IMR-90 (cell line): ENCODE data around the gene APCDD1L. TPM values are rescaled to one million over a fixed set of nuclear protein-coding genes. Genes with fewer than 3 reads are reported as not detected.

Experiments
- ATAC-seq: fragments of 200-7000 bp; cut with Tn5 transposase; 2 replicates; pipeline ENCODE4 v1.9.1; 2020; ENCODE audit warnings: low read depth, mild to moderate bottlenecking, moderate library complexity
- BruUV-seq: library from RNA; stranded (reverse); fragments of 400-500 nt; replicated peaks from 2 replicates; lab custom pipeline; 2021; lab: Mats Ljungman, UMichigan
- CTCF ChIA-PET: fragments of 300-600 bp; formaldehyde crosslinking; extraction: SDS; loops from one replicate; lab custom pipeline; 2021; ENCODE audit warnings: antibody characterized with exemption; lab: Yijun Ruan, JAX
- POLR2A ChIA-PET: fragments of 300-600 bp; sonication (Branson Sonifier 250); formaldehyde crosslinking; loops from one replicate; lab custom pipeline; 2022; ENCODE audit warnings: antibody characterized with exemption; ENCODE audit not compliant: unreplicated experiment; lab: Charles Lee
- DNase-seq: peaks from one replicate; pipeline ENCODE4 v3.0.0; 2013
- H2AFZ ChIP-seq: replicated peaks from 2 replicates; pipeline ENCODE3; 2013; ENCODE audit warnings: low read length, mild to moderate bottlenecking; ENCODE audit not compliant: poor library complexity
- H2AK5ac ChIP-seq: 2 replicates; pipeline ENCODE4 v1.6.1; 2013; ENCODE audit warnings: low read depth, low read length, inconsistent platforms
- H2AK9ac ChIP-seq: replicated peaks from 2 replicates; pipeline ENCODE3; 2013; ENCODE audit warnings: mild to moderate bottlenecking, low read depth, low read length, moderate library complexity; ENCODE audit not compliant: poor library complexity
- H2BK120ac ChIP-seq: 2 replicates; pipeline ENCODE4 v1.6.1; 2013; ENCODE audit warnings: low read depth, low read length, inconsistent platforms
- H2BK15ac ChIP-seq: 3 replicates; pipeline ENCODE4 v1.6.1; 2013; ENCODE audit warnings: low read depth, low read length, inconsistent platforms
- H2BK20ac ChIP-seq: 2 replicates; pipeline ENCODE4 v1.6.1; 2013; ENCODE audit warnings: low read depth, mild to moderate bottlenecking, inconsistent platforms, low read length, moderate library complexity
- H2BK5ac ChIP-seq: 2 replicates; pipeline ENCODE4 v1.6.1; 2013; ENCODE audit warnings: mild to moderate bottlenecking, low read depth, low read length, inconsistent platforms; ENCODE audit not compliant: poor library complexity, severe bottlenecking
- H3K14ac ChIP-seq: replicated peaks from 2 replicates; pipeline ENCODE4 v1.6.1; 2013; ENCODE audit warnings: low read depth, low read length, inconsistent platforms
- H3K18ac ChIP-seq: 2 replicates; pipeline ENCODE4 v1.6.1; 2013; ENCODE audit warnings: low read depth, low read length, control low read depth
- H3K23ac ChIP-seq: 2 replicates; pipeline ENCODE4 v1.6.1; 2013; ENCODE audit warnings: low read depth, low read length, inconsistent platforms
- H3K27ac ChIP-seq: 2 replicates; pipeline ENCODE4 v1.5.1; 2013; ENCODE audit warnings: mild to moderate bottlenecking, control low read depth, low read length; ENCODE audit not compliant: insufficient read depth
- H3K27me3 ChIP-seq: 2 replicates; pipeline ENCODE4 v1.6.1; 2013; ENCODE audit warnings: low read length; ENCODE audit not compliant: control insufficient read depth, insufficient read depth
- H3K36me3 ChIP-seq: 2 replicates; pipeline ENCODE4 v1.6.1; 2013; ENCODE audit warnings: low read length, mixed read lengths; ENCODE audit not compliant: control insufficient read depth, insufficient read depth
- H3K4ac ChIP-seq: 2 replicates; pipeline ENCODE4 v1.6.1; 2013; ENCODE audit warnings: low read depth, low read length, inconsistent platforms
- H3K4me1 ChIP-seq: 2 replicates; pipeline ENCODE4 v1.6.1; 2013; ENCODE audit warnings: low read length, mixed read lengths; ENCODE audit not compliant: control insufficient read depth, insufficient read depth
- H3K4me2 ChIP-seq: 2 replicates; pipeline ENCODE4 v1.6.1; 2013; ENCODE audit warnings: low read depth, mild to moderate bottlenecking, control low read depth, low read length, moderate library complexity
- H3K4me3 ChIP-seq: 2 replicates; pipeline ENCODE4 v1.5.1; 2013; ENCODE audit warnings: low read depth, mild to moderate bottlenecking, control low read depth, low read length, moderate library complexity; ENCODE audit not compliant: insufficient read depth
- H3K56ac ChIP-seq: 2 replicates; pipeline ENCODE4 v1.6.1; 2013; ENCODE audit warnings: low read length, inconsistent platforms; ENCODE audit not compliant: insufficient read depth; ENCODE audit errors: extremely low read depth
- H3K79me1 ChIP-seq, 2 experiments: 2 replicates each; pipeline ENCODE4 v1.6.1; 2013; ENCODE audit warnings: low read length in 2 of 2, inconsistent platforms in 1 of 2, low read depth in 1 of 2
- H3K9ac ChIP-seq: 2 replicates; pipeline ENCODE4 v1.6.1; 2013; ENCODE audit warnings: low read depth, low read length, control low read depth
- H3K9me1 ChIP-seq: 2 replicates; pipeline ENCODE4 v1.6.1; 2013; ENCODE audit warnings: low read length, inconsistent platforms; ENCODE audit not compliant: insufficient read depth
- H3K9me3 ChIP-seq: 2 replicates; pipeline ENCODE4 v1.6.1; 2013; ENCODE audit warnings: low read length; ENCODE audit not compliant: control insufficient read depth, insufficient read depth
- H4K20me1 ChIP-seq: 2 replicates; pipeline ENCODE4 v1.6.1; 2013; ENCODE audit warnings: low read length, inconsistent platforms; ENCODE audit not compliant: insufficient read depth
- H4K5ac ChIP-seq: 2 replicates; pipeline ENCODE4 v1.6.1; 2013; ENCODE audit warnings: mild to moderate bottlenecking, low read depth, low read length, control low read depth
- H4K8ac ChIP-seq, 2 experiments: 2 replicates each; pipeline ENCODE4 v1.6.1; 2013; ENCODE audit warnings: low read depth in 2 of 2, low read length in 2 of 2, control low read depth in 1 of 2, inconsistent platforms in 1 of 2
- H4K91ac ChIP-seq: 2 replicates; pipeline ENCODE4 v1.6.1; 2013; ENCODE audit warnings: low read depth, low read length, inconsistent platforms; ENCODE audit not compliant: insufficient read depth
- BHLHE40 ChIP-seq: fragments of 150-350 bp; IDR thresholded peaks from 2 replicates; pipeline ENCODE4 v1.6.1; 2016; ENCODE audit warnings: mild to moderate bottlenecking, low read depth, low read length
- CEBPB ChIP-seq: IDR thresholded peaks from 2 replicates; pipeline ENCODE4 v1.6.1; 2012; ENCODE audit warnings: low read depth, low read length, improper control_type of control experiment
- CHD1 ChIP-seq: IDR thresholded peaks from 2 replicates; pipeline ENCODE4 v1.6.1; 2012; ENCODE audit warnings: low read depth, low read length, improper control_type of control experiment
- FOS ChIP-seq: fragments of 150-350 bp; IDR thresholded peaks from 2 replicates; pipeline ENCODE4 v1.6.1; 2016; ENCODE audit warnings: low read depth, low read length
- MXI1 ChIP-seq: IDR thresholded peaks from 2 replicates; pipeline ENCODE4 v1.6.1; 2012; ENCODE audit warnings: low read depth, mild to moderate bottlenecking, low read length, moderate library complexity, borderline replicate concordance
- NFE2L2 ChIP-seq: fragments of 150-350 bp; IDR thresholded peaks from 2 replicates; pipeline ENCODE4 v1.6.1; 2016; ENCODE audit warnings: low read depth, mild to moderate bottlenecking, low read length
- RAD21 ChIP-seq: IDR thresholded peaks from 2 replicates; pipeline ENCODE4 v1.6.1; 2012; ENCODE audit warnings: low read length, improper control_type of control experiment
- RFX5 ChIP-seq: IDR thresholded peaks from 2 replicates; pipeline ENCODE4 v1.8.0; 2012; ENCODE audit warnings: low read depth, mild to moderate bottlenecking, low read length, moderate library complexity
- SMC3 ChIP-seq: fragments of 150-350 bp; IDR thresholded peaks from 2 replicates; pipeline ENCODE4 v1.6.1; 2016; ENCODE audit warnings: low read depth, mild to moderate bottlenecking, antibody characterized with exemption, low read length, moderate library complexity
- WGBS, 2 experiments: methylation state at CpG; one replicate each; pipeline versions ENCODE4 v1.1.5 to v1.1.7; 2013; ENCODE audit warnings: missing lambda C conversion rate in 2 of 2; ENCODE audit not compliant: insufficient read length in 1 of 2; ENCODE audit errors: extremely low coverage in 2 of 2; 5-methylcytosine and 5-hydroxymethylcytosine counted together
- dilution Hi-C: fragments of 300-500 bp; cut with HindIII; formaldehyde crosslinking; loops from one replicate; pipeline ENCODE4 v1.14.3; 2018; ENCODE audit warnings: low sequenced_read_pairs; ENCODE audit not compliant: unreplicated experiment
- in situ Hi-C: fragments of 300-500 bp; cut with MboI; formaldehyde crosslinking; loops from 3 replicates; pipeline ENCODE4 v1.14.3; 2019; ENCODE audit warnings: low sequenced_read_pairs, inconsistent platforms, mixed read lengths
- intact Hi-C: fragments of 100-400 bp; cut with micrococcal nuclease; formaldehyde crosslinking; loops from 2 replicates; pipeline ENCODE4 v1.10.0; 2022
- polyA plus RNA-seq, 3 experiments: library from polyadenylated mRNA; depleted of rRNA; stranded (reverse); fragments of >200 nt; gene quantifications; 2 replicates each; pipeline ENCODE4 v1.2.3, GENCODE V29; 2012; ENCODE audit warnings: low replicate concordance in 1 of 3
- total RNA-seq: library from RNA; depleted of rRNA; stranded (reverse); fragments of >200 nt; gene quantifications from 2 replicates; pipeline ENCODE4 v1.2.3, GENCODE V29; 2012
- TF ChIP-seq, protein P1 (sequence below): fragments of 150-350 bp; IDR thresholded peaks from 2 replicates; pipeline ENCODE4 v1.6.1; 2016; ENCODE audit warnings: low read depth, mild to moderate bottlenecking, low read length, moderate library complexity, borderline replicate concordance
- TF ChIP-seq, protein P2 (sequence below): fragments of 150-350 bp; IDR thresholded peaks from 2 replicates; pipeline ENCODE4 v1.6.1; 2017; ENCODE audit warnings: mild to moderate bottlenecking, antibody characterized with exemption, low read length, low read depth
- TF ChIP-seq, protein P3 (sequence below): conservative IDR thresholded peaks from 2 replicates; pipeline ENCODE4 v1.5.1; 2012; ENCODE audit warnings: mild to moderate bottlenecking, low read depth, low read length, improper control_type of control experiment

APCDD1L gene
- total and polyA plus RNA-seq, 2 of the 4 experiments (the other 2 are of a cell fraction) = 2.5 to 18.3 TPM

DNA sequence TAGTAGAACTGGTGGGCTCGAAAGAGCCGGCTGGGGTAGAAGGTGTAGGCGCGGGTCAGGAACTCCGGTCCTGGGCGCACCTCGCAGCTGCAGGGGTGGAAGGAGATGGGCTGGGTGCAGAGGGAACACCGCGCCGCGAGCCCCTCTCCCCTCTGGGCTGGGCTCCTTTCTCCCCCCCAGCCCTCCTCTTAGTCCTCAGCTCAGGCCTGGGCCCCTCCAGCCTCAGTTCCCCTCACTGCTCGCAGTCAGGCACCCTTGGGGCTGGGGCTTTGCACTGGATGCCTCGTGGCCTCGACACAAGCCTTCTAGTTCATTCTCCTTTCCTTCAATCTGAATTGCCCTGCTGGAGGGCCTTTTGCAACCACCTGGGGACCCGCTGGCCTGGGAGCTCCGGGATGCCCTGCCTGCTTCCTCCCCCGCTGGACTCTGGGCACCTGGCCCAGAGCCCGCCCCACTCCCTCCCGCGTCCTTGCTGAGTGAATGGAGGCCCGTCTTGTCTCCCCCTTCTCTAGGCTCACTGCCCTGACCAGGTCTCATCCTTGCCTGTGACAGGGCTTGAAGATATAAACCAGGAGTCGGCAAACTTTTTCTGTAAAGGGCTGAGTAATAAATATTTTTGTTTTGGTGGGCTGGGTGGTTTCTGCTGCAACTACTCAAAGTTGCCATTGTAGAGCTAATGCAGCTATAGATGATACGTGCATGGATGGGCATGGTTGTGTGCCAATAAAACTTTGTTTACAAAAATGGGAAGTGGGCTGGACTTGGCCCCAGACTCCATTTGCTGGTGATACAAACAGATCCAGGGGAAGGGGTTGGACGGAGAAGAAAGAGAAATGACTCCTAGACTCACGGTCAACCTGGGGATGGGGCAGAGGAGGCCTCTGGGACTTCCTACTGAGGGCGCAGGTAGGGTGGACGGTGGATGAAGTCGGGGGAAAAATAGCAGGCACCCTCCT, 47.3 kb downstream of the APCDD1L start:
- H4K91ac ChIP-seq = no peak overlapping the region
- H2AFZ ChIP-seq = no peak overlapping the region
- H3K23ac ChIP-seq = no peak overlapping the region
- no peak overlapping the region for H2BK15ac ChIP-seq
- no peaks in the 10 kb centered on the region; the same call in 1 of the 2 replicates for H3K4me1 ChIP-seq
- intact Hi-C loops = no loop called here
- H3K4me2 ChIP-seq = no peak overlapping the region
- TF ChIP-seq, protein P1, sequence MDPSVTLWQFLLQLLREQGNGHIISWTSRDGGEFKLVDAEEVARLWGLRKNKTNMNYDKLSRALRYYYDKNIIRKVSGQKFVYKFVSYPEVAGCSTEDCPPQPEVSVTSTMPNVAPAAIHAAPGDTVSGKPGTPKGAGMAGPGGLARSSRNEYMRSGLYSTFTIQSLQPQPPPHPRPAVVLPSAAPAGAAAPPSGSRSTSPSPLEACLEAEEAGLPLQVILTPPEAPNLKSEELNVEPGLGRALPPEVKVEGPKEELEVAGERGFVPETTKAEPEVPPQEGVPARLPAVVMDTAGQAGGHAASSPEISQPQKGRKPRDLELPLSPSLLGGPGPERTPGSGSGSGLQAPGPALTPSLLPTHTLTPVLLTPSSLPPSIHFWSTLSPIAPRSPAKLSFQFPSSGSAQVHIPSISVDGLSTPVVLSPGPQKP = no peak
- TF ChIP-seq SMC3 (no peak), MXI1 (no peak), CHD1 (no peak), BHLHE40 (no peak), RAD21 (no peak), FOS (no peak), CEBPB (no peak), NFE2L2 (no peak), RFX5 (no peak)
- TF ChIP-seq, protein P2, sequence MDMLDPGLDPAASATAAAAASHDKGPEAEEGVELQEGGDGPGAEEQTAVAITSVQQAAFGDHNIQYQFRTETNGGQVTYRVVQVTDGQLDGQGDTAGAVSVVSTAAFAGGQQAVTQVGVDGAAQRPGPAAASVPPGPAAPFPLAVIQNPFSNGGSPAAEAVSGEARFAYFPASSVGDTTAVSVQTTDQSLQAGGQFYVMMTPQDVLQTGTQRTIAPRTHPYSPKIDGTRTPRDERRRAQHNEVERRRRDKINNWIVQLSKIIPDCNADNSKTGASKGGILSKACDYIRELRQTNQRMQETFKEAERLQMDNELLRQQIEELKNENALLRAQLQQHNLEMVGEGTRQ = no peak
- TF ChIP-seq, protein P3, sequence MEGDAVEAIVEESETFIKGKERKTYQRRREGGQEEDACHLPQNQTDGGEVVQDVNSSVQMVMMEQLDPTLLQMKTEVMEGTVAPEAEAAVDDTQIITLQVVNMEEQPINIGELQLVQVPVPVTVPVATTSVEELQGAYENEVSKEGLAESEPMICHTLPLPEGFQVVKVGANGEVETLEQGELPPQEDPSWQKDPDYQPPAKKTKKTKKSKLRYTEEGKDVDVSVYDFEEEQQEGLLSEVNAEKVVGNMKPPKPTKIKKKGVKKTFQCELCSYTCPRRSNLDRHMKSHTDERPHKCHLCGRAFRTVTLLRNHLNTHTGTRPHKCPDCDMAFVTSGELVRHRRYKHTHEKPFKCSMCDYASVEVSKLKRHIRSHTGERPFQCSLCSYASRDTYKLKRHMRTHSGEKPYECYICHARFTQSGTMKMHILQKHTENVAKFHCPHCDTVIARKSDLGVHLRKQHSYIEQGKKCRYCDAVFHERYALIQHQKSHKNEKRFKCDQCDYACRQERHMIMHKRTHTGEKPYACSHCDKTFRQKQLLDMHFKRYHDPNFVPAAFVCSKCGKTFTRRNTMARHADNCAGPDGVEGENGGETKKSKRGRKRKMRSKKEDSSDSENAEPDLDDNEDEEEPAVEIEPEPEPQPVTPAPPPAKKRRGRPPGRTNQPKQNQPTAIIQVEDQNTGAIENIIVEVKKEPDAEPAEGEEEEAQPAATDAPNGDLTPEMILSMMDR = no peak
- H4K20me1 ChIP-seq = no peaks in the 10 kb centered on the region
- no peaks in the 10 kb centered on the region; the same call in 1 of the 2 replicates for H3K36me3 ChIP-seq
- DNase-seq = no peak
- H2BK20ac ChIP-seq = no peak overlapping the region
- H4K8ac ChIP-seq = no peak overlapping the region
- in situ Hi-C loops = no loop called here
- H4K5ac ChIP-seq = no peak overlapping the region
- H3K4me3 ChIP-seq = no peak overlapping the region
- no peak overlapping the region for H3K4ac ChIP-seq
- POLR2A ChIA-PET = no interaction called here
- no peak overlapping the region for H3K9ac ChIP-seq
- no peak overlapping the region for H2AK5ac ChIP-seq
- WGBS, 2 experiments = 80% methylated on average over 3 of the region's 28 CpGs; no CpG with 5 or more reads in 1 of the 2 experiments
- no peaks in the 10 kb centered on the region for H3K27me3 ChIP-seq
- no peak overlapping the region for H3K56ac ChIP-seq
- CTCF ChIA-PET = interaction anchor here (0.6 kb wide), 1 partner anchor 68 kb away, joined by 3 read pairs; no protein-coding TSS in a partner anchor
- H3K9me3 ChIP-seq = no peaks in the 10 kb centered on the region
- H3K18ac ChIP-seq = no peak overlapping the region
- no peaks in the 10 kb centered on the region for H3K9me1 ChIP-seq
- no peak for ATAC-seq
- no TSS peak for BruUV-seq
- H2BK120ac ChIP-seq = no peak overlapping the region
- H3K79me1 ChIP-seq = no peaks in the 10 kb centered on the region
- dilution Hi-C loops = no loop called here
- no peak overlapping the region for H3K14ac ChIP-seq
- no peak overlapping the region for H2BK5ac ChIP-seq
- no peak overlapping the region for H2AK9ac ChIP-seq
- no peak overlapping the region for H3K27ac ChIP-seq
